Natural killer cell treated with Interleukin-12 subunit alpha and Interleukin-12 subunit beta and Interleukin-15 and Interleukin-18, amount 100 ng/mL, for 72 hours (primary cell): ENCODE results near the gene UNC13A. TPM values are rescaled to one million over a fixed set of nuclear protein-coding genes. Genes with fewer than 3 reads are reported as not detected.

Source experiments
- total RNA-seq, 2 donors: library from RNA; stranded (reverse); gene quantifications; one replicate each; pipeline ENCODE4 v1.2.3, GENCODE V29; 2022

Gene UNC13A
- total RNA-seq, 2 donors from 2014 or later: not detected

Other genes with a start within 250 kb of the UNC13A start
- not detected for gene TMEM221, start 239.7 kb downstream of the UNC13A start, total RNA-seq
- not detected for gene NXNL1, start 227.4 kb downstream of the UNC13A start, total RNA-seq
- 1 to 10 TPM; 2.2 to 6.0 TPM for gene SLC27A1, start 217.8 kb downstream of the UNC13A start, total RNA-seq
- 10 to 100 TPM; 42.8 to 64.6 TPM for gene PGLS, start 176.7 kb downstream of the UNC13A start, total RNA-seq
- gene COLGALT1, start 132.7 kb downstream of the UNC13A start, total RNA-seq: 100 to 1,000 TPM in 1 of 2 donors, 10 to 100 TPM in 1; 53.9 to 122 TPM
- 10 to 100 TPM; 71.0 to 75.6 TPM for gene MAP1S, start 31.1 kb upstream of the UNC13A start, total RNA-seq
- 10 to 100 TPM; 28.6 to 71.0 TPM for gene FCHO1, start 63.1 kb upstream of the UNC13A start, total RNA-seq
- gene B3GNT3, start 106.8 kb upstream of the UNC13A start, total RNA-seq: not detected
- gene INSL3, start 133.2 kb upstream of the UNC13A start, total RNA-seq: 10 to 100 TPM in 1 of 2 donors, 1 to 10 TPM in 1; 9.1 to 12.0 TPM
- 100 to 1,000 TPM; 184 to 195 TPM for gene JAK3, start 159.6 kb upstream of the UNC13A start, total RNA-seq
- gene RPL18A, start 171.6 kb upstream of the UNC13A start, total RNA-seq: 1,000 to 10,000 TPM; 1,379 to 1,604 TPM
- under 1 TPM; 0.57 to 0.89 TPM for gene SLC5A5, start 183.6 kb upstream of the UNC13A start, total RNA-seq
- gene CCDC124, start 244.7 kb upstream of the UNC13A start, total RNA-seq: 10 to 100 TPM; 70.4 to 92.8 TPM